GM13977 (cell line): Measurements from ENCODE around the gene LHX3.

Experiments used
- DNase-seq: peaks from one replicate; pipeline ENCODE4 v3.0.0; 2012; ENCODE audit warnings: low spot score
- in situ Hi-C: fragments of 300-500 bp; cut with MboI; formaldehyde crosslinking; loops from one replicate; pipeline ENCODE4 v1.12.0; 2022; ENCODE audit warnings: low sequenced_read_pairs, low pct_unique_long_range_greater_than_20kb, mixed read lengths, inconsistent platforms; ENCODE audit not compliant: unreplicated experiment
- TF ChIP-seq, protein P1 (sequence below): IDR thresholded peaks from 2 replicates; pipeline ENCODE4 v1.5.1; 2012; ENCODE audit warnings: mild to moderate bottlenecking, control low read depth; ENCODE audit not compliant: insufficient read depth; ENCODE audit errors: extremely low read depth, missing control alignments

LHX3 gene

DNA sequence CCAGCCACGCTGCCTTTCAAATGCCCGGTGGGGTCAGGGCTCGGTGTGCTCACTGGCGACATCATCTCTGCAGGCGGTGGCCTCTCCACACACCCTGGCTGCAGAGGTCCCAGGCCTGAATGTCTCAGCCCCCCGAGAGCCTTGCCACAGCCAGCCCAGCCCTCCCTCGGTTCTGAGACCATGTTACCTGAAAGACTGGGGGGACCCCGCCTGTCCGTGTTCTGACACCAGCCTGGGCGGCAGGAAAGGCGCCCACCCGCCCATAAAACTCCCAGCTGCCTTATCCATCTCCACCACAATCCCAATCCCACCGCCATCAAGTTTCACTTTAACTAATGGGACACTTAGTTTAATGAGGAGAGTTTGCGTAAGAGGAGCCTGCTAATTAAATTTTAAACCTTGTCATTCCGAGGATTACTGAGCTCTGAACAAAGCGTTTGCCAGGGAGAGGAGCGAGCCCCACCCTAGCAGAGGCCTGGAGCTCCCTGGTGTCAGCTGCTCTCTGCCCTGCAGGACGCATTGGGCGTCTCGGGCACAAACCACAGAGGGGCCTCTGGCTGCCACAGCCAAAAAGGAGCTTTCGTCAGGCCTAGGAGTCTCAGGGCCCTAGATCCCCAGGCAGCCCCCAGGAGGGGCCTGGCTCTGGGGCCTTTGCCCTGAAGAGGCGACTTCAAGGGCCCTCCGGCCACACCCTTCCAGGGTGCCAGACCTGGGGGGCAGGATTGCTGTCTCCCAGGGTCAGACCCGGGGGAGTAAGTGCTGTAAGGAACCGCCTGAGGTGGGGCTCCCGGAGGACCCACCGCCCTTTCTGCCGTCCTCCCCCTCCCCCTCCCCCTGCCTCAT lies 15.3 kb downstream of the LHX3 start:
- in situ Hi-C loops: no loop called here
- no peak for DNase-seq
- TF ChIP-seq, protein P1, sequence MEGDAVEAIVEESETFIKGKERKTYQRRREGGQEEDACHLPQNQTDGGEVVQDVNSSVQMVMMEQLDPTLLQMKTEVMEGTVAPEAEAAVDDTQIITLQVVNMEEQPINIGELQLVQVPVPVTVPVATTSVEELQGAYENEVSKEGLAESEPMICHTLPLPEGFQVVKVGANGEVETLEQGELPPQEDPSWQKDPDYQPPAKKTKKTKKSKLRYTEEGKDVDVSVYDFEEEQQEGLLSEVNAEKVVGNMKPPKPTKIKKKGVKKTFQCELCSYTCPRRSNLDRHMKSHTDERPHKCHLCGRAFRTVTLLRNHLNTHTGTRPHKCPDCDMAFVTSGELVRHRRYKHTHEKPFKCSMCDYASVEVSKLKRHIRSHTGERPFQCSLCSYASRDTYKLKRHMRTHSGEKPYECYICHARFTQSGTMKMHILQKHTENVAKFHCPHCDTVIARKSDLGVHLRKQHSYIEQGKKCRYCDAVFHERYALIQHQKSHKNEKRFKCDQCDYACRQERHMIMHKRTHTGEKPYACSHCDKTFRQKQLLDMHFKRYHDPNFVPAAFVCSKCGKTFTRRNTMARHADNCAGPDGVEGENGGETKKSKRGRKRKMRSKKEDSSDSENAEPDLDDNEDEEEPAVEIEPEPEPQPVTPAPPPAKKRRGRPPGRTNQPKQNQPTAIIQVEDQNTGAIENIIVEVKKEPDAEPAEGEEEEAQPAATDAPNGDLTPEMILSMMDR: no peak

DNA sequence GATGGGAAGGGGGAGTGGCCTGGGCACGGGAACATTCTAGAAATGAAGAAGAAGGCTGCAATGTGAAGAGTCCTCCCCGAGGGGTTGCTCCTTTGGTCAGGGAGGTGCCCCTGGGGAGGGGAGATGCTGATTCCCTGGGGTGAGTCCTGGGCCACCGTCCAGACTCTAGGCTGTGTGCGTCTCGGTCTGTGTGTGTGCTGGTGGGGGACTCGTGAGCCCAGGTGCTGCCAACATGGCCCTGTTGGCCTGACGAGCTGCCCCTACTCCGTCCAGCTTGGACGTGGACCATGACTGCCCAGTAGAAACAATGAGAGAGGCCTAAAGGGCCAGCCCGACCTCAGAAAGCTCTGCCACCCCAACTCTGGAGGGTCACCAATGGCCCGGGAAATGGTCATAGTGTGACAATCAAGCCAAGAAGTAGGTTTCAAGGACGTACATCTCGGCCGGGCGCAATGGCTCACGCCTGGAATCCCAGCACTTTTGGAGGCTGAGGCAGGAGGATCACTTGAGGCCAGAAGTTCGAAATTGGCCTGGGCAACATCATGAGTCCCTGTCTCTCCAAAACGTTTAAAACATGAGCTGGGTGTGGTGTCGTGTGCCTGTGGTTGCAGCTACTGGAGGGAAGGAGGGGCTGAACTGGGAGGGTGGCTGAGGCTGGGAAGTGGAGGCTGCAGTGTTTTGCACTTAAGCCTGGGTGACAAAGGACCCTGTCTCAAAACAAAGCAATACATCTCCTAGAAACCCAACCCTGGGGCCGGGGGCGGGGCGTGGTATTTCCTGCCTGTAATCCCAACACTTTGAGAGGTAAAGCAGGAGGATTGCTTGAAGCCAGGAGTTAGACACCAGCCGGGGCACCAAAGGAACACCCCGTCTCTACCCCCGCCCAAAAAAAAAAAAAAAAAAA lies 17.0 kb downstream of the LHX3 start:
- no peak for DNase-seq
- TF ChIP-seq, protein P1: no peak
- in situ Hi-C loops: no loop called here

DNA sequence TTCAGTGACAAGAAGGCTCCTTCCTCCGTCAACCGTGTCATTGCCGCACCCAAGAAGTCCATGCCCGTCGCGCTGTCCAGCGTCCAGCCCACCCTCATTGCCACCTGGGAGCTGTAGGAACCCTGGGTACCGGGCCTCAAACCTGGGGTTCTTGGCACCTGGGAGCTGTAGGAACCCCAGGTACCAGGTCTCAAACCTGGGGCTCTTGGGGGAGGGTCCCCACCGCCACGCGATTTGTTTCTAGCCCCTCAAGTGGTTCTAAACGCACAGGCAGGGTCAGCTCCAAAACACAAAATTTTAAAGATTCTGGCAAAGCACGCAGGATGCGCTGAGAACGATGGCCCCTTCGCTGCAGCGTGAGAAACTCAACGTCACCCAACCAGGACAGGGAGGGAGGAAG lies 17.7 kb downstream of the LHX3 start:
- DNase-seq: no peak
- TF ChIP-seq, protein P1: no peak
- in situ Hi-C loops: no loop called here

DNA sequence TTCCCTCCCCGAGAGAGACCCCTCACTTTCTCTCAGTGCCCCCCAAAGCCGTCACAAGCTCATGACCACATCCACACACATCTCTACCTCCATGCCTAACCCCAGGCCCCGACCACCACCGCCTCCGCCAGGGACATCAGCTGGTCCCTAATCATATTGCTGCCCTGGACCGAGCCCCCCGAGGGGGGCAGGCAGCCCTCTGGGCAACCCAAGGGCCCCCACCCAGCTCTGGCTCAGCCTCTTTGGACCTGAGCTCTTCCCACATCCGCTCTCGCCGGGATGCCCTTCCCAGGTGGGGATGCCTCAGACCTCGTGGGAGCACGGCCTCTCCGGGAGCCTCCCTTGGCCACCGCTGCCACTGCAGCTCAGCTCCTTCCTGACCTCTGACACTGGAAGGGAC lies 18.5 kb downstream of the LHX3 start:
- in situ Hi-C loops: no loop called here
- DNase-seq: no peak
- TF ChIP-seq, protein P1: no peak

DNA sequence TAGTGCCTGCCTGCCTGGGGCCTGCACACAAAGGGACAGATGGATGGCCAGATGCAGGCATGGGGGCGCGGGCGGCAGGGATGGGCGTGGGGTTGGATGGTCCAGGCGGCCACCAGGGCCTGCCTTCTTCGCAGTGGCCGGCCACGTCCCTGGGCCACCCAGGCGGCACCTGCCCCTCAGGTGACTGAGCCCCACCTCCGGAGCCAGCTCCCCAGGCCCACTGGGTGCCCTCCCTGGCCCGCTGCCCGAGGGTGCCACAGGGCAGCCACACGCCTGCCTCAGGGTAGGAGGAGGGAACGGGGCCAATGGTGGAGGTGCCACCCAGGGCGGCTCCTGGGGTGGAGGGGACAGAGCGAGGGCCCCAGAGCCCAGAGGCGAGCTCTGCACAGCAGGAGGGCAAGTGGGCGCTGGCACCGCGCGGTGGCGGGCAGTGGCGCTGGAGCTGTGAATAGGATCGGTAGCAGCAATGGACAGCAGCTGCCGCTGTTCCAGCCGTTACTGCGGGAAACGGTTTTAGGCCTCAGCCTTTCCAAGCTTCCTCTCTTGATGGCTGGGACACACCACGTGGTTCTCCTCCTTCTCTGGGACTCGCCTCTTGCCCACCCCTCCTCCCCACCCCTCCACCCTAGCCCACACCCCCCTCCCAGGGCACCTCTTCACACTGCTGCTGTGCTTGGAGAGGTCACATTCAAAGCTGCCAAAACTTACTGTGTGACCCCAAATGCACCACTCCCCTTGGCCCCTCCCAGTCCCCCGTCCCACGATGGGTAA lies 19.1 kb downstream of the LHX3 start:
- in situ Hi-C loops: no loop called here
- TF ChIP-seq, protein P1: no peak
- no peak for DNase-seq

DNA sequence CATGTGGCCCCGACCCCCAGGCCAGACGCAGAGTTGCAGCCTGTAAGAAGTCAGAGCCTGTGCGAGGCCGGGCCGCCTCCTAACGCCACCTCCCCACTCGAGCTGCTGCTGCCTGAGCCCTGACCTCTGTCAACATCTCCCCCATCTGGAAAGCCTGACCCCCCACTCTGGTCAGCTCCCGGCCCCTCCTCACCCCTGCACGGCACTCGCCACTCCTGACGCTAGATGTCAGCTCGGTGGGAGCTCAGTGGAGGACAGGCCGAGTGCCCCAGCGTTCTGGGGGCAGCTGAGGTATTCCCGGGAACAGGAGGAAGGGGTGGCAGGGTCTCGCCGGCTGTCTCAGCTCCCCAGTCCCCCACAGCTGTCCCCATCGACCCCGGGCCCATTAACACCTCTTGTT lies 19.9 kb downstream of the LHX3 start:
- TF ChIP-seq, protein P1: no peak
- no peak for DNase-seq
- in situ Hi-C loops: no loop called here
